HG03460 (cell line): ENCODE data around the gene STK32B.

ENCODE experiments used
- ATAC-seq: cut with Tn5 transposase; IDR thresholded peaks from one replicate; pipeline ENCODE4 v1.9.1; 2021; ENCODE audit not compliant: unreplicated experiment

Gene STK32B

DNA sequence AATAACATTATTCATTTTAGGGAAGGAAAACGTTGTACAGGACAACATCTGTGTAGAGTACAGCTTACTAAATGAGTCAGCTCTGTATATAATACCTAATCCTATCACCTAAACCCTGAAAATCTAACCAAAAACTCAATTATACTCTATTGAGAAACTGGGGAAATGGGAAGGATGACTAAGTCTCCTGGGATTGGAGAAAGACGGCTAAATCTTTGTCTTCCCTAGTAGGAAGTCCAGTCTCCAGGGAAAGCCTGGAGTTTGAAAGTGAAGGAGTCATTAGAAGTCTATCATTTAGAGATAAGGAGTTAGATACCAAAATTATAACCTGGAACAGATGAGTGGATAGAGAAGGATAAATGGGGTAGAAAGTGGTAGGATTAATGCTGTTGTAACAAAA, 286.5 kb downstream of the STK32B start:
- ATAC-seq = no peak

DNA sequence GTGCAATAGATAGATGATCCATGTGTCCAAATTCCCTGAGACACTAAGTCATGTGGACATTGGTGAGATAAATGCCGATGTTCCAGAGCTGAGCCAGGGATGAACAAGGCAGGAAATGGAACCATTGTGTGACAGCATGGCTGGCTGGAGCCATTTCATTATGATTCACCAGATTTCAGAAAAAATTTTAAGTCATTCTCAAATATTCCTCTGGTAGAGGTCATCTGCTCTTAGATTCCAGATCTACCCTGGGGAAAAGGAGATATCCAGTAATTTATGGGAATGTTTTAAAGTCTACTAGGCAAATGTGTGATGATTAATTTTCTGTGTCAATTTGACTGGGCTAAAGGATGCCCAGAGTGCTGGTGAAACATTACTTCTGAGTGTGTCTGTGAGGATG, 287.3 kb downstream of the STK32B start:
- no peak for ATAC-seq

DNA sequence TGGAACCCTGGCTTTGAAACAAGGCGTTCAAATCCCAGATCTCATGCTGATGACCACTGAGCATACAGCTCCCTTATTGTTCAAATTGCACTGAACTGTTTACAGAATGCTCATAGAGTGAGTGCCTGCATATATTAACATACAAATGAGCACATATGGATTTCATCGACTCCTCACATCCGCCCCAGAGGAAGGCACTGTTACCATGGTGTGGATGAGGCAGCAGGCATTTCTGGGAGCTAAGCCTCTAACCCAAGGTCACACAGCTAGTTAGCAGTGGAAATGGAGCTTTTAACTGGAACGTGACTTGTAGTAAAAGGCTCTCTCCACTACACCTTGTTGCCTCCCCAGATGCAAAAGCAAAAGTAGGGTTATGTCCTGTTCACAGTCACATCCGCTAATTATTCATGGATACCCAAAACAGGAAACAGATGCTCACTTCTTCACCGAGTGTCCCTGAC, 289.7 kb downstream of the STK32B start:
- no peak for ATAC-seq

DNA sequence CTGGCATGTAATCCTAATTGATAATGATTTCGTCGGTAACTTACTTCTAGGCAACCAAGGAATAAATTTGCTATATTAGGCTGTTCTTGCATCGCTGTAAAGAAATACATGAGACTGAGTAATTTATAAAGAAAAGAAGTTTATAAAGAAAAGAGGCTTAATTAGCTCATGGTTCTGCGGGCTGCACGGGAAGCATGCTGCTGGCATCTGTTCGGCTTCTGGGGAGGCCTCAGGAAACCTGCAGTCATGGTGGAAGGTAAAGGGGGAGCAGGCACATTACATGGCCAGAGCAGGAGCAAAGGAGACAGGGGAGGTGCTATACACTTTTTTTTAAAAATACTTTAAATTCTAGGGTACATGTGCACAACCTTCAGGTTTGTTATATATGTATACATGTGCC, 290.2 kb downstream of the STK32B start:
- no peak for ATAC-seq

DNA sequence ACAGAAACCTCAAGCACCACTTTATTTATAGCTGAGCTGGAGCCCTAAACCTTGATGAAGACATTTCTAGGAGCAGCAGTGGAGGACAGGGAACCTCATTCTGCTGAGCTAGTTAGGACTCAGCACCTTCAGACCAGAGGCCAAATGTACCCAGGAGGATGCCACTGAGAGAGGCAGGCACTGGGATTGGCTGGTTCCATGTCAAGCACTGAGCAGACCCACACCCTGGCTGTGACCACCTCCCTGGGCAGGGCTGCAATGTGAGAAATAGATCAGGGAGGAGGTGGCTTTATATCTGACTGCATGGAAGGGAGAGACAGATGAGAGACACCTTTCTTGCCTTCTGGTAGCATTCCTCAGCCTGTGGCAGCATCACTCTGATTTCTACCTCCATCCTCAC, 304.6 kb downstream of the STK32B start:
- ATAC-seq = no peak

DNA sequence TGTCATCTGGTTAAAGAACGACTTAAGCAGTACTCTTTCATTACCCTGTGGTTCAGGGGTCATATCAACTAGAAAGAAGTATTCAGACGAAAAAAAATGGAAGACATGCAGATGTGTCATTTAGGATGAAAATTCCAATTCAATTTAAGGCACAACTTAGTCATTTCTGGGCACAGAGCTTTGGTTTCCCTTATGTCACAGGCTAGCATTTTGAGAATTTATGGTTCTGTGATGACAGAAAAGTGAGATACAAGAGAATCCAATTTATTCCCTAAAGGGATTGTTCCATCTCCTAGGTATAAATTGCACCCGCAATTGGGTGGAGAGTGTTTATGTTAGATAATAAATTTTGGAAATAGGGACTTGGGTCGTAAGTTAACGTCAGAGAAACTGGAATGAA, 306.6 kb downstream of the STK32B start:
- no peak for ATAC-seq

DNA sequence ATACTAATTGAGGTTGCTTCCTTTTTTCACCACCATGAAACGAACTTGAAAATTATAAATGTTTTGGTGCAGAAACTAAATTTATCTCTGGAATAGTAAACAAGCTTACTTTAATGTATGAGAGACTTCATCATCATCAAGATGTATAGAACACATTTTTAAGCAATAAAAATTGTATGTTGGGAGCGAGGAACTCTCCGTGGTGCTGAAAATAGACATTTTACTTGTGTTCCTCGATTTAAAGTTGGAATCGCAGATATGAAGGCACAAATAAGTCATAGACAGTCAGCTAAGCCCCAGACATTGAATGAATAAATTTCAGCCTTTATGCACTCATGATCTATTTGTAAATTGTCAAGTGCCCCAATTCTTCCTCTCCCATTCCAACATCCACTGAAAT, 310.7 kb downstream of the STK32B start:
- no peak for ATAC-seq

DNA sequence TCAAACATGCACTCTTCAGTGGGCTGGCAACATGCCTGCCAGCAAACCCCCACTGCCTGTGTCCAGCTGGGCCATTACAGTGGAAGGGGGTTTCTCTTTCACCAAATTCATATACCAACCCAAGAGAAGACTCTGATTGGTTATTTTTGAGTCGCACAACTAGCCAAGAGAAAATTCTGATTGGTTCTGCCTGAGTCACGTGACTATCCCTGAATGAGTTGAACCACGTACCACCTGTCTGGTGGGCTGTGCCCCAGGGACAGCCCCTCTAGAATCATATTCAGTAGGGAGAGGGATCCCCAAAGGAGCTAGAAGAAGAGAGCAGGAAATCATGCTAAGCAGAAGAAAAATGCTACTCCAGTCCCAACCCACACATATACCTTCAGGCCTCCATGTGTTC, 313.1 kb downstream of the STK32B start:
- no peak for ATAC-seq

DNA sequence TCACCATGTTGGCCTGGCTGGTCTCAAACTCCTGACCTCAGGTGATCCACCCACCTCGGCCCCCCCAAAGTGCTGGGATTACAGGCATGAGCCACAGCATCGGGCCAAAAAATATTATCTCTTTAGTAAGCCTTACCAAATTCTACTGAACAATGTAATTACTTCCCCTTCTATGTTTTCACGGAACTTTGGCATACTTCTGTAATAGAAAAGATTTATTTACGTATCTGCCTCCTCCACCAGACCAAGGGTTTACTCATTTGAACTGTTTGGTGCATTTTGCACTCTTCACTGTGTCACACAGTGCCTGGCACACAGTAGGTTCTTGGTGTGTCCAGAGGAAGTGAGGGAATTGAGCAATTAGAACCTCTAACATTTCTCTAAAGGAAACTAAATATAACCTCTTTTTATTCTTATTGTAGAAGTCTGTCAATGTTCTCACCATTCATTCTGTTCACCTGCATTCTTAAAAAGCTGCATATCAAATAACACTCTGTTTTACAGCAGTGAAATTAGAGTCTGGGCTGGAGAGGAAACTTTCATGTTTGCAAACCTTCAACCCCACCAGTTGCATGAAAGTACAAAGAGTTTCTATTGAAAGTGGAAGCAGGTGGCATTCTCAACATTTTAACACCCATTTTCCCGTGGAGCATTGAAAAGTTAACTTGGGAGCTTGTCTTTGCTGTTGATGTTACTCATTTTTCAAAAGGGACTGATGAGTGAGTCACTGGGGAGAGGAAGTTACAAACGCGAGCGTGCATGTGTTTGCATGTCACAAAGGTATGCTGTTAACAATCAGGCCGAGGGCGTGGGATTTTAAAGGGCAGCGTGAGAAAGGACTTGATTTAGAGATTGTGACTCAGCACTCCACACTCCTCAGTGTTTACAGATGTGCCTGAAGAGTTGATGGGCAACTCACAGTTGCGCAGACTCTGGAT, 314.1 kb downstream of the STK32B start:
- ATAC-seq = no peak

DNA sequence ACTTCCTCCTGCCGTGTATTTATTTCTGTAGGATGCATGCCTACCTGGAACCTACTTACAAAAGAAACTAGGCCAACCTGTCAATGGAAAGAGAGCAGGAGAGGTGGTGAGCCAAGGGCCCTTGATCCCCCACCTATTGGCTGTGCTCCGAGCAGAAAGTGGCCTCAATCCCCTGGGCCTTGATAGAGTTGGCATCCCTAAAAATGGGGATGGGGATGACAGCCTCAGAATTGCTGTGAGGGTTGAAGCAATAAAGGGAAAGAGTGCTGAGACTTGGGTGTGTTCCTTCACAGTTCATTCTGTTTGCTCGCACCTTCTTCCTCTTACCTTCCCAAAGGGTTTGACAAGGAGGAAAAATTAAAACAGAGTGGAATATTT, 314.7 kb downstream of the STK32B start:
- ATAC-seq = no peak

DNA sequence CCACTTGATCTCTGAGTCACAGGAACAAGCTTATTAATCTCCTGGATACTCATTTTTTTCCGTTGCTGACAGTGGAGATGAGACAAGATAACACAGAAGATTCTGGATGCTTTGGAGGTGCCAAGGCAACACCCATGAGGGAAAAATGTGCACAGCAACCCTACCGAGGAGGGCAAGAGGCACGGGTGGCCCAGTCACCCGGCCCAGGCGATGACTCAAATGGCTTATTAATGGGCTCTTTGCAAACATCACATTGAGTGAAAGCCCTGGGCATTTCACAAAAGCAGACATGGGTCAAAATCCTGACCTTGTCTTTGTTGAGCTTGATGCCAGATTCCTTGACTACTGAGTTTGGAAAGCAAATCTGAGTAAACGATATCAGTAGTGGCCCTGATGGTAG, 315.1 kb downstream of the STK32B start:
- no peak for ATAC-seq

DNA sequence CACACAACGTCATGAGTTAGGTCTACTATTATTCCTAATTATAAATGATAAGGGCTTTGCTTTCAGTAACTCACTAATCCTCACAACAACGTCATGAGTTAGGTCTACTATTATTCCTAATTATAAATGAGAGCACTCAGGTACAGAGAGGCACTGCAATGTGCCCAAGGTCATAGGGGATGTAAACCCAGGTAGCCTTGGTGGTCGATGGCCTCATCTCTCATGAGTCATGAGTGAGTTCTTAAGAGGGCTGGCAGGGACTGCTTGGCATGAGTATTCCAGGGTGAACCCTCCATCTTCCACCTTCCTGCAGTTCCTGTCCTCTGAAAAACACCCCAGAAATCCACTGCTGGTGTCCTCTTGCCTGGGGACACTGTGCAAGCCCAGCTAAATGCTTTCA, 317.1 kb downstream of the STK32B start:
- no peak for ATAC-seq

DNA sequence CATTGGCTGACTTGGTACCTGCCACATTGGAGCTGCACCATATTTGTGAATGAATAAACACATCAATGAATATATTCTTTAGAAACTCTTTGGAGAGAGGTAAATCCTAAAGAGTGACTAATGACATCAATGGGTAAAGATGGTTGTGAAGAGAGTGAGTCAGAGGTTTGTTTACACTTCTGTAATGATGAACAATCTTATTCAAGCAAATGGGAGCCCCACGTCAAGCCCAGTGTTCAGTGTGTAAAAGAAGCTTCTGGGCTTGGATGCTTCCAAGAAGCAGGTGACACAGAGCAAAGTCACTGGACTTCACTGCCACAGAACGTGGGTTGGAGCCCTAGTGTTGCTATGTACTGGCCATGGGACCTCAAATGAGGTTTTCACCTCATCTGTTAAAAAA, 319.0 kb downstream of the STK32B start:
- ATAC-seq = no peak

DNA sequence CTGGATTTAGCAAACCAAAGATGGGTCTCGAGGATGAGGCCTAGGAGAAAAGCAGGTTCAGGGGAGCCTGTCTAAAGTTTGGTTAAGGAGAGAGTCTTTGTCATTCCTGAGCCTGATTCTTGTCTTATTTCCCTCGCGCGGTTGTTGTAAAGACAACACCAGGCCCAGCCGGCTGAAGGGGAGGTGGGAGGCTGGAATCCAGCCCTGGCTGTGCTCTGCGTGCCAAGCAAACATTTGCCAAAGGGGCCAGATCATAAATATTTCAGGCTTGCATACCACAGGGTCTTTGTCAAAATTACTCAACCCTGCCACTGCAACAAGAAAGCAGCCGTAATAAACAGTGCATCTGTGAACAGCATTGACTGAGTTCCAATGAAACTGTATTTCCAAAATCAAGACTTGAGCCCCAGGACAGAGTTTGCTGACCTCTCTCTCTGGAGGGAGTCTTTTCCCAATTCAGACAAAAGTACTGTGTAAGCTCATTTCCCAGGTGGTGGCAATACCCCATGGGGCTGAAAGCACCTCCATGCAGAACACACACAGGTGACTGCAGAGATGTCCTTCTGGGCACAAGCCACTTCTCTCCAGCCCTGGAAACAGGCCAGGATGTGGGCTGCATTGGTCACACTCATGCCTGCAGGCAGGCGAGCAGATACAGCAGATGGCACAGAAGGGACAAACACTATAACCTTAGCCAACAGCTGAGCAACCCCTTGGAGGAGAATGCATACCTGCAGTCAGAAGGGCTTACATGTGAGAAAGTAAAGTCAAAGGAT, 320.3 kb downstream of the STK32B start:
- no peak for ATAC-seq

DNA sequence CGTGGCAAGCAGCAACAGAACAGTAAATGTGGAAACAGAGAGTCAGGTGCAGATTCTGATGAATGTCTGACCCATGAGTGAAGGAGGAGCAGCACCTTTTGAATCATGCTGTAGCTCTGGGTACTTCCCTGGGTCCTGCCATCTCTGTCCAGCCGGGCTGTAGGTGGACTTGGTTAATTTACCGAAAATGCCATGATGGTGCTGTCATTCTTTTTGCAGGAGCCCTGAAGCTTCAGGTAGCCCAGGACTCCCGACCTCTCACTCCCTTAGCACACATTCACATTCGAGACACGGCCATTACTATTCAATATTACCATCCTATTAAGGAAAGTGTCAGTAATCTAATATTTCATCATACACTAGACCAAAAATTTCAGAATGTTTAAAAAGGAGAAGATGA, 320.9 kb downstream of the STK32B start:
- ATAC-seq = no peak

DNA sequence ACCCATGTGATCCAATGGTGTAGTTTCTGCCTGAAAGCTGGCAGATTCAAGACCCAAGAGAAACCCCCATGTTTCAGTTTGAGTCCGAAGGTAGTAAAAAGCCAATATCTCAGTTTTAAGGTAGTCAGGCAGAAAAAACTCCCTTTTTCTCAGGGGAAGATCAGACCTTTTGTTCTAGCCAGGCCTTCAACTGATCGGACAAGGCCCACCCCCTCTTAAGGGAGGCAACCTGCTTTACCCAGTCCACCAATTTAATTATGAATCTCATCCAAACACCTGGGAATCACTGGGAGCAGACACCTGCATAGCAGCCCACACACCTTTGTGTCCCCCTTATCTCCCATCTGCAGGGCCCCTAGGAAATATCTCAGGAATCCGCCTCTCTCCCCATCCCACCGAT, 322.0 kb downstream of the STK32B start:
- no peak for ATAC-seq

DNA sequence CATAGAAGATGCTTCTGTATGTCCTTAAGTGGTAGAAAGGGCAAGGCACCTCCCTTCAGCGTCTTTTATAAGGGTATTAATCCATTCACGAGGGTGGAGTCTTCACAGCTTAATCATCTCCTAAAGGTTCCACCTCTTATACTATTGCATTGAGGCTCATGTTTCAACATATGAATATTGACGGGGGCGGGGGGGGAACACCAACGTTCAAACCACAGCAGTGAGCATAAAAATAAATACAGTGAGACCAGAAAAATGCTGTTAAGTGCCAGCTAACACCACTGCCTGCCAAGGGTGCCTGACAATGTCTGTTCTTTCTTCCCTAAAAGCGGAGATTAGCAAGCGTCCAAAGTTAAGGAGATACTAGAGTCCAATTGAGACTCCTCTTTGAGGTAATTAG, 323.3 kb downstream of the STK32B start:
- no peak for ATAC-seq

DNA sequence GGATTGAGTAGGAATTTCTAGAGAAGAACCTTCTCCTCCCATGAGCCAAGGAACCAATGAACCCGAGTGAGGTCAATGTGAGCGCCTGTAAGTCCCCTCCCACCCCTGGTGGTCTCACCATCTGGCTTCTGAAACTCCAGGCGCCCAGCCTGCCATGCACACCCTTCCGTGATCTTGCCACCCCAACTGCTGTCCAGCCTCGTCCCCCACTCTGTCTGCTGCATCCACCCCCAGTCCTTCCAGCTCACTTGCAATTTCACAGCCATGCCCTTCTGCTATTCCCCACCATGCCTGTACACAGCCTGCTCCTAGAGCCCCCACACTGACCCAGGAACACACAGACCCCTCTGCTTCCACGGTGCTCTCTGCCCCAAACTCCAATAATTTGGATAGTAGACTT, 323.7 kb downstream of the STK32B start:
- ATAC-seq = no peak

DNA sequence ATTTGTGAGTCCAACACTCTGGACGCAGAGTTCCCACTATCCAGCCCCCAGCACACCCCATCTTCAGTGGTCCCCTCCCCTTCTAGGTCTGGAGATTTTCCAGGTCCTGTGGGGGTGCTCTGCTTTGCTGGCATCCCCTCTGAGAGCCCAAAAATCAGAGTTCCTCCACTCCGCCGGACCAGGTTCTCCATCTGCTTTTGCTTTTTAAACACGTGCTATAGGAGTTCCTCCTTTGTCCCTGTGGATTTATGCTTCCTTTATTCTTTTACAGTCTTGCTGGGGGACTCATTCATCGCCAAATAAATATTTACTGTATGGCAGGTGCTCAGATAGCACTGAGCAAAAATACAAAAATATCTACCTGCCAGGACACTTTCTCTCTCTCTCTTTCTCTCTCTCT, 324.7 kb downstream of the STK32B start:
- no peak for ATAC-seq

DNA sequence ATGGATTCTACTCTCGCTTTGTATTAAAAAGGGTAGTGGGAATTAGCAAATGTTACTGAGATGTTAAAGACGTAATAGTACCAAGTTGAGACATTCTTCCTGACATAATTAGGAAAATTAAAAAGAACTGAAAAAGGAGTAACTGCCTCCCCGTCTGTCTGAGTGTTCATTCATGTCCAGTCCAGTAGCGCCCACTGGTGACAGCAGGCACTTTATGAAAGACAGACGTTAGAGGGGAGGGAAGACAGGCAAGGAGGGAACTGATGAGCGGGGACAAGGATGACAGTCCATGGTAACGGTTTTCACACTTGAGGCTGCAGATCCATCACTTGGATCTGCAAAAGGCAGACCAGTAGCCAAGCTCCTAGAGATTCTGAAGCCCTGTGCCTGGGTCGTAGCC, 326.7 kb downstream of the STK32B start:
- no peak for ATAC-seq

DNA sequence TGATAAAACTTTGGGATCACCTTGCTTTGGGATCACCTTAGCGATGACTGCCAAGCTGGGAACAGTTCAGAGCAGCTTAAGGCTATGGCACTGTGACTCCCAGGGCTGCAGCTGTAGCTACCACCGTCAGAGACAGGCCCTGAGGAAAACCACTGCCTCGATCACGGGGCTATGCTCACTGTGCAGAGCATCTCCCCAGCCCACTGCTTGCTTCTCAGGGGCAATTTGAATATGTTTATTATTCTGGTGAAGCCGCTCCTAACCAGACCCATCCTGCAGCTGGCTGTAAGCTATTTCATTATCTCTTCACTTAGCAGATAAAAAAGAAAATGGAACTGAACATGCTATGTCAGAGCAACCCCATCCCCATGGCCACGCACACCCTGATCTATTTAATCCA, 328.6 kb downstream of the STK32B start:
- no peak for ATAC-seq

DNA sequence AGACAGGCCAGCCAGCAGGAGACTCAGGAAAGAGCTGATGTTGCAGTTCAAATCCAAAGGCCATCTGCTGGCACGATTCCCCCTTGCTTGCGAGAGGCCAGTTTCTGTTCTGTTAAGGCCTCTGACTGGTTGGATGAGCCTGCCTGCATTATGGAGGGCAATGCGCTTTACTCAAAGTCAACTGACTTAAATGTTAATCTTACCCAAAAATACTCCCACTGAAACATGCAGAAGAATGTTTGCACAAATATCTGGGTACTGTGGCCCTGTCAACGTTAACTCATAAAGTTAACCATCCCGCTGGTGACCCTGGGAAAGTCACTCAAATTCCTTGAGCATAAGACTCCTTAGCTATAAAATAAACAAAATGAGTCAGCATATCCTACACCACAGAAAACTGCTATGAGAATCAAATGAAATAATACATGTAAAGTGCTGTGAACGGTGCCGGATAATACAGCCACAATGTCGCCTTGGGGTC, 330.7 kb downstream of the STK32B start:
- ATAC-seq = no peak
